Measurements from ENCODE around the gene JARID2.

Gene JARID2

DNA sequence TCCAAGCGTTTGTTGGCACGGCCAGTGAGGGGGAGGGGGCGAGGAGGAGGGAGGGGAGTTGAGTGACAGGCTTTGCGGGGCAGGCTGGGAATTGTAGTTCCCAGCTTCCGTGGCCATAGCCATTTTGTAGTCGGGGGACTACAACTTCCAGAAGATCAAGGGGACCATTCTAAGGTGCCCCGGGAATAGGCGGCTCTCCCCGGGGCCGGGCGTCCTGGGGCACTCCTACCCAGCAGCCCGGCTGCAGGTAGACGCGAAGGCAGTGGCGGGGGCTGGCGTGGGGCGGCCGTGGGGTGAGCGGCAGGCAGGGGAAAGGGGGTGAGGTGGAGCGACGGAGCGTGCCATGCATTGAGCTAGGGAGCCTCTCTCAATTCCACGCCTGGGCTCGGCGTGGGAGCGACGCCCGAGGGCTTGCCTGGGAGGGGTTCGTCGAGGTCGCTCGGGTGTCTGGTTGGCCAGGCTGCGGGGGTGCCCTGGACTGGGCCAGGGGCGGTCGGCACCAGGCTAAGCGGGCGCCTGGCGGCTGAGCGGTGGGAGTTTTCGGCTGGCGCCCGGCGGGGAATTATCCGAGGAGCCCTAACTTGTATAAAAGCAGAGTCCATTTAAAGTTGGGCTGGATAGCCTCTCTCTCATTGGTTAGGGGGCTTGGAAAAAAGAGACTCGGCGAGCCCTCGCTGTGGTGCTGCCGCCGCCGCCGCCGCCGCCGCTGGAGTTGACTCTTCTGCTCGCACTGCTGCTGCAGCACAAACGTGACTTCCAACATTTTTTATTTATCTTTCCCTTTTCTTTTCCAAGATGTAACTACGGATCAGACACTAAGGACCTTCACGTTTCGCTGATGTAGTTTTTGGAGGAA, at the start of gene JARID2:
Gene JARID2, plus strand, starts transcription at position 709 of the 856 bp plus-strand sequence. CDS start 471 bp downstream, outside the sequence.
- peak; percentile 80 to 93 (median 86) for DNase-seq (ENCODE audit: low read depth in 2 of 3, low spot score in 2 of 3)

DNA sequence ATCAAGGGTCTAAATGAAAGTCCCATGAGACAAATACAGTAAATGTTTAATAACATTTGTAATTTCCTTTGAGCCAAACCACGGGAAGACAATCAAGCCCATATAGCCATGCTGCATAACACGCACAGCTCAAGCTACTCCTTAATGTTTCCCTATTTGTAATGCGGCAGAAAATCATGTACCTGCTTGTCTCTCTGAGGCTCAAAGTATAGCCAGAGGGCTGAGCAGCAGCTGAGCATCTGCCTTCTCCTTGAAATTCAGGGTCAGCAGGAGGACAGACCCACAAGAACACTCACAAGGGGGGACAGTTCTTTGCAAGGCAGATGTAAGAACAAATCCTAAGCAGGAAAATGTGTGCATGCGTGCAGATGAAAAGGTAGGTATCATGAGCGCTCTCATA, 45.8 kb upstream of the JARID2 start:
- no peak for DNase-seq (ENCODE audit: low read depth in 2 of 3, low spot score in 2 of 3)

DNA sequence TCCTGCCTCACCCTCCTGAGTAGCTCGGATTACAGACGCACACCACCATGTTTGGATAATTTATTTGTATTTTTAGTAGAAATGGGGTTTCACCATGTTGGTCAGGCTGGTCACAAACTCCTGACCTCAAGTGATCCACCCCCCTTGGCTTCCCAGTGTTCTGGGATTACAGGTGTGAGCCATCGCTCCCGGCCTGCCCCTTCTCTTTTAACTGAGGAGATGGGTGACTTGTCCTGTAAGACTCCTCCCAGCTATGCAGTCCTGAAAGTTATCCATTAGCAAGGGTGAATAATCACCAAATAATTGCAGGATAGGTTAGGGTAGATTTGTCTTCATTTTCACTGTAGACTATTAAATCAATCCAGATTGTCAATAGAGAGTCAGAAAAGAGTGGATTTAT, 40.5 kb upstream of the JARID2 start:
- DNase-seq (ENCODE audit: low read depth in 2 of 3, low spot score in 2 of 3) = no peak

DNA sequence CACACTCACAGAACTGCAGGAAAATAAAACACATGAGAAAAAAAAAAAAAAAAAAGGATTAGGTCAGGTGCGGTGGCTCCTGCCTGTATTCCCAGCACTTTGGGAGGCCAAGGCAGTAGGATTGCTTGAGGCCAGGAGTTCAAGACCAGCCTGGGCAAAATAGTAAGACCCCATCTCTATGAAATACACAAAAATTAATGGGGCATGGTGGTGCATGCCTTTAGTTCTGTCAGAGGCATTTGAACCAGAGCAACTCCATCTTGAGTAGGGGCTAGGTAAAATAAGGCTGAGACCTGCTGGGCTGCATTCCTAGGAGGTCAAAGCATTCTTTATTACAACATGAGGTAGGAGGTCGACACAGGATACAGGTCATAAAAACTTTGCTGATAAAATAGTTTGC, 39.0 kb upstream of the JARID2 start:
- no peak for DNase-seq (ENCODE audit: low read depth in 2 of 3, low spot score in 2 of 3)

DNA sequence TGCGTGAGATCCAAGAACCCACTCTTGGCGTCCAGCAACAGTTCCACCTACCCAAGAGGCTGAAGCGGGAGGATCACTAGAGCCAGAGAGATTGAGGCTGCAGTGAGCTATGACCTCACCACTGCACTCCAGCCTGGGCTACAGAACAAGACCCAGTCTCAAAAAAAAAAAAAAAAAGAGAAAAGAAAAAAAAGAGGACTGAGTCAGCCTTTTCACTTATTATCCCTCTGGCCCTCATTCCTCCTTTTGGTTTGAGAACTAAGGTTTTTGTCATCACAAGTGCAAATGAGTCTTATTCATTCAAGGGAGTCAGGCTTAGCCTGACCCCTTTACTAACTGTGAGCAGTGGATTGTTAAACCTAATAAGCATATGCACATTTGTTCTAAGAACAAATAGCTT, 37.9 kb upstream of the JARID2 start:
- no peak for DNase-seq (ENCODE audit: low read depth in 2 of 3, low spot score in 2 of 3)

DNA sequence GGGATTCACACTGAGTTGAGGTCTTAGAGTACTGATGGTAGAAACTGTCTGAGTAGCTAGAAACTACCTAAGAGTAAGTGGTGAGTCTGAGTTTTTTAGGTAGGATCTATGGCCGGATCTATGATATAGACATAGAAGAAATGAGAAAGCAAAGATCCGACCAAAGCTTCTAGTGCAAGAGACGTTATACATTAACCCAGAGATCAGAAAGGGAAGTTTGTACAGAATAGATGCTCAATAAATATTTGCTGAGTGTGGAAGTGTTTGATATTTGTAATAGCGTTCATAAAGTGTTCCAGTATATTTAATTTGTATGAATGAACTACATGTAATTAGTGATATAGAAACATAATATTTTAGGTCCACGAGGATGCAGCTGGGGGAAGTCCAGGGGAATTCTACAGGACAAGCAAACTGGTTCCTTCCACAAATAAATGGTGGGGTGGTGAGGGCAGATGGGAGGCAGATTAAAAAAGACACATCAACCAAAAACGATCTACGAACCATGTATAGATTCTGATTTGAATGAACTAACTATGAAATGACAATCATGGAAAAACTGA, 31.9 kb upstream of the JARID2 start:
- no peak for DNase-seq (ENCODE audit: low read depth in 2 of 3, low spot score in 2 of 3)

DNA sequence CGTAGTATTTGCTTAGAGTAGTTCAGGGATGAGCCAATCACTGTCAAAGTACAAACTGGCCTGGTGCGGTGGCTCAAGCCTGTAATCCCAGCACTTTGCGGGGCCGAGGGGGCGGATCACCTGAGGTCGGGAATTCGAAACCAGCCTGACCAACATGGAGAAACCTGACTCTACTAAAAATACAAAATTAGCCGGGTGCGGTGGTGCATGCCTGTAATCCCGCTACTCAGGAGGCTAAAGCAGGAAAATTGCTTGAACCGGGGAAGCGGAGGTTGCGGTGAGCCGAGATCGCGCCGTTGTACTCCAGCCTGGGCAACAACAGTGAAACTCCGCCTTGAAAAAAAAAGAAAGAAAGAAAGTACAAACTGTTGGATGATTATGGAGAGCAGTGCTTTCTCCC, 27.5 kb upstream of the JARID2 start:
- no peak for DNase-seq (ENCODE audit: low read depth in 2 of 3, low spot score in 2 of 3)

DNA sequence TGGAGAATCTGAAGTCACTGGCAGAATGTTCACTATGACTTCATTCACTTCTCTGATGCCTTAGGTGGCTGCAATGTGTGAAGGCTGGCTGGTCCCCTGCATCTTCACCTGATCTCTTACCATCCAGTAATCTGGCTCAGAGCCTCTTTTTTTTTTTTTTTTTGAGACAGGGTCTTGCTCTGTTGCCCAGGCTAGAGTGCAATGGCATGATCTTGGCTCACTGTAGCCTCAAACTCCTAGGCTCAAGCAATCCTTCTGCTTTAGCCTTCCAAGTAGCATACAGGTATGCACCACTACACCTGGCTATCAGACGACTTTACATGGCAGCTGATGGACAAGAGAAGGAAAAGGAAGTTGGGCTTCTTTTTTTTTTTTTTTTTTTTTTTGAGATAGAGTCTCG, 25.8 kb upstream of the JARID2 start:
- no peak for DNase-seq (ENCODE audit: low read depth in 2 of 3, low spot score in 2 of 3)

DNA sequence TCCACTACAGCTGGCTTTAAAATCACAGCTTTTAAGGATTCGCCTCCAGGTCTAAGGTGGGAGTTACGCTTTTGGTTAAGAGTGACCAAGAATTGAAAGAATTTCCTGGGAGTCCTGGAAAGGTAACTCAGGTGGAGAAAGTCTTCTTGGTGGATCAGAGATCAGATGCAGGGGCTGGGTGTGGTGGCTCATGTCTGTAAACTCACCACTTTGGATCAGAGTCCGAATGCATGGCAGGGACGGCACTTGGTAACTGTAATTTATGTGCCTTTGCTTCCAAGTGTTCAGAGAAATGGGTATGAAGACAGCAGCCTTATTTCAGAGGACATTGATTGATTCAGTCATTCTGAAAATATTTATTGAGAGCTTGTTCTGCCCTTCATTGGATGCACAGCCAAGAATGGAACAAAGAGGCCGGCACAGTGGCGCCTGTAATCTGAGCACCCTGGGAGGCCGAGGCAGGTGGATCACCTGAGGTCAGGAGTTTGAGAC, 18.0 kb upstream of the JARID2 start:
- DNase-seq (ENCODE audit: low read depth in 2 of 3, low spot score in 2 of 3) = no peak

DNA sequence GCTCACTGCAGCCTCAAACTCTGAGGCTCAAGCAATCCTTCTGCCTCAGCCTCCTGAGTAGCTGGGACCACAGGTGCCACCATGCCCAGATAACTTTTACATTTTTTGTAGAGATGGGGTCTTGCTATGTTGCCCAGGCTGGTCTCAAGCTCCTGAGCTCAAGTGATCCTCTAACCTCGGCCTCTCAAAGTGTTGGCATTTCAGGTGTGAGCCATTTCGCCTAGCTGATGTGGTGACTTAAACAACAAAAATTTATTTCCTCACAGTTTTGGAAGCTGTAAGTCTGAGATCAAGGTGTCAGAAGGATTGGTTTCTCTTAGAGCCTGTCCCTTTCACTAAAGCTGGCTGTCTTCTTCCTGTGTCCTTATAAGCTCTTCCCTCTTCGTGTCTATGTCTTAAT, 15.0 kb upstream of the JARID2 start:
- no peak for DNase-seq (ENCODE audit: low read depth in 2 of 3, low spot score in 2 of 3)

DNA sequence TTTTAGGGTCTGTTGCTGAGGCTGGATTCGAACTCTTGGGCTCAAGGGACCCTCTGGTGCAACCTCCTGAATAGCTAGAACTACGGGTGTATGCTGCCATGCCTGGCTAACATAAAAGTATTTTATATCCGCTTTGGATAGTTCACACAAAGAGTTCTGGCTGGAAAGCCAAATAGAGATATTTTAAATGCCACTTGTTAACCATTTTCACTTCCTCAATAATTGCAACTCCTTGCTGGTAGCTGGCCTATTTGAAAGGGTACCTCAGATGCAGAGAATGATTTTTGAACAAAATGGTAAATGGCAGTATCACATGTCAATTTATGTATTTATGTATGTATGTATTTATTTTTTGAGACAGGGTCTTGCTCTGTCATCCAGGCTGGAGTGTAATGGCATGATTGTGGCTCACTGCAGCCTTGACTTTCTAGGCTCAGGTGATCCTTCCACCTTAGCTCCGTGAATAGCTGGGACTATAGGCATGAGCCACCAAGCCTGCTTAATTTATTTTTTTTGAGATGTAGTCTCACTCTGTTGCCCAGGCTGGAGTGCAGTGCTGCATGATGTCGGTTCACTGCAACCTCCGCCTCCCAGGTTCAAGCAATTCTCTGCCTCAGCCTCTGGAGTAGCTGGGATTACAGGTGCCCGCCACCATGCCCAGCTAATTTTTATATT, 12.9 kb upstream of the JARID2 start:
- no peak for DNase-seq (ENCODE audit: low read depth in 2 of 3, low spot score in 2 of 3)

DNA sequence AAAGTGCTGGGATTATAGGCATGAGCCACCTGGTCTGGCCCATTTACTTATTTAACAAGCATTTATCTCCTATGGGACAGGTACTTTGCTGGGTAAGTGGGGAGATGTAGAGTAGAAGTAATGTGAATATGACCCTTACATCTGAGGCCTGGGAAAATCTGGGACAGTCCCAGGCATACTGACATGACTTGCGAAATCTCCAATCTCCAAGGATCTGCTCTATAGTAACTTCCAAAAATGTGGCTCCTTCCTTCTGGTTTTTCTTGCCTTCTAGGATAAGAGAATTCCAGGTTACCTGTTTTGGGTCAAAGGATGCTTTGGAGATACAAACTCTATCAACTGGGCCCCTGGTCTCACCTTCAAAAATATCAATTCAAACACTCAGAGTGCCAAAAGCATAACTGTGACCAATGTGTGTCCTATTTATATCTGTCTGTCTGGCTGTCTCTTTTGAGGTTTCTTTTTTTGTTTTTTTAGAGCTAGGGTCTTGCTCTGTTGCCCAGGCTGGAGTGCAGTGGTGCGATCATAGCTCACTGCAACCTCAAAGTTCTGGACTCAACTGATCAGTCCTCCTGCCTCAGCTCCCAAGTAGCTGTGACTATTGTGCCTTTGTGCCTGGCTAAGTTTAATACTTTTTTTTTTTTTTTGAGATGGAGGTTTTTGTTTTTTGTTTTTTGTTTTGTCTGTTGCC, 11.7 kb upstream of the JARID2 start:
- no peak for DNase-seq (ENCODE audit: low read depth in 2 of 3, low spot score in 2 of 3)

DNA sequence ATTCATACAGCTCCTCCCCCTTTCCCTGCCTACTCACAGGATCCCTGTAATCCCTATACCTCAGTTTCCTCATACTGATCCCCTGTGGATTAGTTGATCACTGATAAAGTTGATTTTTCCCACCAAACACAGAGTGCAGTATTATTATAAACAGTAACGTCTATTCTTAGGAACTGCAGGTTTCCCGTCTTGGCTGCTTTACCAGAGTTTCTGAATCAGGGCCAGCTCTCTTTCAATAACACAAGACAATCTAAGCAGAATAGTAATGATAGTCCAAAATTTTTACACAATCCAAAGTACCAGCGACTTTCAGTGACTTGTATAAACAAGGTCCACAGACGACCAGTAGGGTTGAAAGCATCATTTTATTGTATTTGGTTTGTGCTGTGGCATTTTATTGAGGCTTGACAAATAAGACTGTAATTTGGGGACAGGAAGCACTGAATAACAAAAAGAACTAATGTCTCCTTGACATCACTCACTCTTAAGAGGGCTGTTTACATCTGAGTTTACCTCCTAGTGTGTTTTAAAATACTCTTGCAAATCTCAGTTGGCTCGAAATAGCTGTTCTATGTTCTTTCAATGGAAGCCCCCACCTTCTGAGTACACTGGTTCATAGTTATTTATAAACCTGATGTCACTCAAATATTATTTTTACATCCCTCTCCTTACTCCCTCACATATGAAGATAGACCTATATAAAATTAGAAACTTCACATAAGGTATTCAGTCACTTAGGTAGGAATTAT, 6.1 kb upstream of the JARID2 start:
- no peak for DNase-seq (ENCODE audit: low read depth in 2 of 3, low spot score in 2 of 3)

DNA sequence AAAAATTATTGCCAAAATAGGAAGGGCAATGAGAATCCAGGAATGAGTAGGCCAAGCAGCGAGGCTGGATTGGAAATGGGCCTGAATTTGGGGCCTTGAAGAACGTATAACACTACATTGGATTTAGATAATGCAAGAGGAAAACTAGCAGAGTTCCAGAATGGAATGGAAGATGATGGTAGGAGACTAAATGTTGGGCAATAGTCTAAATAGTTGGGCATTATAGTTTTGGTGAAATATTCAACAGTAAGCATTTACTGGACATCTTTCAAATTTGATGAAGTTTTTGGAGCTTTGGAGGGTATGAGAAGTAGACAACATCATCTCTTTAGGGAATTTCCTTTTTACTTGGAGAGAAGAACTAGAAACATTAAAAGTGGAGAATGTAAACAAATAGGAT, 3.4 kb upstream of the JARID2 start:
- DNase-seq (ENCODE audit: low read depth in 2 of 3, low spot score in 2 of 3) = no peak

DNA sequence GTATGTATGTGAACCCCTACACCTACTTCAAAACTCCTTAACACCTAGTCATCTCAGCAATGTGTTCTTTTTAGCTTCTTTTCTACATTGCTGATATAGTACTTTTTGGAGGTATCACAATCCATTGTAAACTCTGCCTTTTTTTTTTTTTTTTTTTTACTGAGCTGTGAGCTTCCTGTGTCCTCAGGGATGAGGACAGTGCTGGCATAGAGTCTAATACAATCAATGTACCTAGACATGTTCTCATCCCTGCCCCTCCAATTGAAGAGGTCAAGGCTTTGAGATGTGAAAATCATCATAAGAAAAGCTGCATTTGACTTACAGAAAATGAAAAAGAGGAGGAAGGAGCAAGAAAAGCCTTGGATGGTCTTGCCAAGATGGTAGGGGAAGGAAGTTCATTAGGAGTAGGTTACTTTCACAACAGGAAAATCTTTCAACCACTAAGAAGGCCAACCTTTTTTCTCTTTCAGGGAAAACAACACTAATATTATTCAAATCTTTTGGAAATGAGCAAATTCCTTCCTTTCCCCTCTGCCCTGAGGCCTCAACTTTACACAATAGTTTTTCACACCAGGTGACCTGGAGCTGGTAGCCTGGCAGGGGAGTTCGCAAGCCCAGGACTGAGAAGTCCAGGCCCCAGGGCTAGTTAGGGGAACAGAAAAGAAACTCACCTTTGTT, 2.8 kb upstream of the JARID2 start:
- DNase-seq (ENCODE audit: low read depth in 2 of 3, low spot score in 2 of 3) = no peak

DNA sequence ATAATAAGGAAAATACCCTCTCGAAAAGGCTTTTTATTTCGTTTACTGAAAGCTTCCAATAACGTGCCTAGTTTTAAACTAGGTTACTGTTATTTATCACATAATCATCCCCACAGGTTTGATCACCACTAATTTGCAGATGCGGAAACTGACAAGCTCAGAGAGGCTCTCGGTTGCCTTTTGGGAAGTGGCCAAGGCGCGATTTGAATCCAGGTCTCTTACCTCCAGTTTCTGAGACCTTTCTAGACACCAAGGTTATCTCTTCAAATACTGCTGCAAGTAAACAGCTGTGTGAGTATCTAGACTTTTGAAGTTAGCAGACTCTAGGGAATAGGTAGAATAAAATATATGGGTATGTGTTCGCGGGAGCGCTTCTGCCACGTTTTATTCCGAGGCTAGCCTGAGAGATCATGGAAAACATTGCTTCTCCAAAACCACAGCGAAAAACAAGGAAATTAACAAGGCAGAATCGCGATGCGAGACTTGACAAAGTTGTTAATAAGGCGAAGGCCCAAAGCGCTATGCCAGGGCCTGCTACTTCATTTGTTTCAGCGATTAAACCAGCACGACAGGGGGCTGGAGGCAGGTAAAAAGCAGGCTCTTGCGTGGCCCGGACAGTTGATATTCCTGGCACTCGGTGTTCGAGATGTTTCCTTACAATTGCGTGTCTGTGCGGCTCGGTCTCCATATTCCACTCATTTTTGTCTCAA, 1.8 kb upstream of the JARID2 start:
- no peak for DNase-seq (ENCODE audit: low read depth in 2 of 3, low spot score in 2 of 3)

DNA sequence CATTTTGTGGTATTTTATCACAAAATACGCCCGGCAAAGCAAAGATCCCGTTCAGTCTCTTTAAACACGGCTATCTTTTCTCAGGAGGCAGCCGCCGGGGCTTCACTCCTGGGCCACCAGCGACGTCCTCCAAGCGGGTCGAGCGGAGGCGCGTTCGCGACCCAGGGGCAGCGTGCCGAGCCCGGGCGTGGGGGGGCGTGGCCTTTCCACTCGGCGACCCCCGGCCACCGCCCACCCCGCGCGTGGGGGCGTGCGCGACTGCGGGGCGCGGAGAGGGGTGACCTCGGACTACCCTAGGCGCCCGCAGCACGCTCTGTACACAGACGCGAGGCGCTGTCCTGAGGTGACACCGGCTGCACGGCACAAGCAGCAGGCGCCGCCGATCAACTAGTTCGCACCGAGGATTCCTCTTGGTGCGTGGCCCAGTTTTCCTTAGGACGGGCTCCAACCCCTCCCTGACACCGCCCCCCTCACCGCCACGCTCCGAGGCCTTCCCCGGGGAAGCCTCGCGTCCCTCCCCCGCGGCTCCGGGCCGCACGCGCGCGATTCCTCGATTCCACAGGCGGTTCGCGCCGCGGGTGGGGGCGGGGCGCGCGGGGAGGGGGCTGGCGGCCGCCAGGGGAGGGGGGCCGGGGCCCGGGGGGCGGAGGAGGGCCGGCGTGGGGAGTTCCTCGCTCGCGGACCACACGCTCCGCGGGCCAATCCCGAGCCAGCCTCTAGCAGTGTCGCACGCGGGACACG, 1.1 kb upstream of the JARID2 start:
- peak; percentile 15 to 27 (median 23) for DNase-seq (ENCODE audit: low read depth in 2 of 3, low spot score in 2 of 3)

DNA sequence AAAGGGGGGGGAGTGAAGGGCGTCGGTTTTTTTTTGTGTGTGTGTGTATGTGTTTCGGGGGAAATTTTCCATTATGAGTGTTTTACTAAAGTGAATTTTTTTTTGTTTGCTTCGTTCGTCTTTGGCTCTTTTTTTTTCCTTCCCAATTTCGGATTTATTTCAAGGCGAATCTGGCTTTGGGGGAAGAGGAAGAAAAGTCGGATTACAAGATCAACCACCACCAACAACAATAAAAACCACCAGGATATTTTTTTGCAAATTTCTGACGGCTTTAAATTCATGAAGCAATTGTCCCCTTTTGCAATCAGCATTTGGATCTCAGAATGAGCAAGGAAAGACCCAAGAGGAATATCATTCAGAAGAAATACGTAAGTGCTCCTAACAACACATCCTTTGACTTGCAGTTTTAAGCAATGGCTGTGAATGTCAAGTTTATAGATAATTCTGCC, 372 bp downstream of the JARID2 start:
- DNase-seq (ENCODE audit: low read depth in 2 of 3, low spot score in 2 of 3) = no peak
